Activated CD4-positive, alpha-beta T cell treated with anti-CD3 and anti-CD28 coated beads, Interleukin-2, Interleukin-6, amounts not matched to agents 100 ng/mL and 50 ng/mL, durations not matched to agents 16 hours and 8 hours (primary cell): ENCODE measurements around the gene F5.

ENCODE experiments used
- DNase-seq: peaks from one replicate; pipeline ENCODE4 v3.0.0-alpha.2; 2020

Gene F5

GRCh38 chr1:169475806-169476387 lies 110.4 kb downstream of the F5 start:
- DNase-seq = no peak

- no peak for DNase-seq
Measured at GRCh38 chr1:169474302-169474995, 111.8 kb downstream of the F5 start.

- DNase-seq = no peak
Measured at GRCh38 chr1:169473347-169473746, 112.9 kb downstream of the F5 start.

GRCh38 chr1:169472738-169473137 lies 113.5 kb downstream of the F5 start:
- DNase-seq = no peak

GRCh38 chr1:169468982-169469381 lies 117.3 kb downstream of the F5 start:
- no peak for DNase-seq

GRCh38 chr1:169466259-169467230 lies 119.7 kb downstream of the F5 start:
- DNase-seq = peak; percentile 43

GRCh38 chr1:169465281-169465680 lies 121.0 kb downstream of the F5 start:
- DNase-seq = no peak
